Kidney (tissue), 14 donors: ENCODE measurements around the gene SNX10. TPM values are rescaled to one million over a fixed set of nuclear protein-coding genes. Genes with fewer than 3 reads are reported as not detected.

ENCODE experiments used
- DNase-seq, 5 donors: peaks; one replicate each; pipeline ENCODE4 v3.0.0-alpha.2; 2013 to 2020
- FAIRE-seq: peaks from 2 replicates; lab custom pipeline; 2012; peaks lifted over from hg19 to GRCh38; lab: Jason Lieb, UNC
- H3K27ac ChIP-seq, 2 donors: one replicate each; pipeline ENCODE4 v1.7.0; 2013; ENCODE audit warnings: low read depth in 2 of 2, low read length in 2 of 2, inconsistent platforms in 1 of 2
- H3K27me3 ChIP-seq: one replicate; pipeline ENCODE4 v1.7.1; 2013; ENCODE audit warnings: low read length, inconsistent platforms; ENCODE audit not compliant: control insufficient read depth, insufficient read depth
- H3K36me3 ChIP-seq, 3 donors: one replicate each; pipeline versions ENCODE4 v1.7.0 to v1.7.1; 2013; ENCODE audit warnings: low read length in 3 of 3, control low read depth in 1 of 3, inconsistent platforms in 1 of 3; ENCODE audit not compliant: insufficient read depth in 3 of 3, control insufficient read depth in 2 of 3
- H3K4me1 ChIP-seq, 3 donors: one replicate each; pipeline versions ENCODE4 v1.7.0 to v1.7.1; 2013; ENCODE audit warnings: low read length in 3 of 3, inconsistent platforms in 1 of 3, low read depth in 1 of 3; ENCODE audit not compliant: control insufficient read depth in 2 of 3, insufficient read depth in 2 of 3
- H3K4me3 ChIP-seq, 3 donors: one replicate each; pipeline versions ENCODE4 v1.7.0 to v1.8.1; 2013; ENCODE audit warnings: low read length in 3 of 3, control low read depth in 1 of 3, inconsistent platforms in 1 of 3
- H3K9ac ChIP-seq, 3 donors: one replicate each; pipeline versions ENCODE4 v1.7.0 to v1.7.1; 2013; ENCODE audit warnings: low read length in 3 of 3, control low read depth in 1 of 3, inconsistent platforms in 1 of 3
- H3K9me3 ChIP-seq, 3 donors: one replicate each; pipeline versions ENCODE4 v1.7.0 to v1.7.1; 2013; ENCODE audit warnings: low read length in 3 of 3, control low read depth in 1 of 3, inconsistent platforms in 1 of 3; ENCODE audit not compliant: control insufficient read depth in 2 of 3, insufficient read depth in 1 of 3
- CTCF ChIP-seq: IDR thresholded peaks from 3 replicates; pipeline ENCODE4 v1.5.1; 2012; ENCODE audit warnings: mild to moderate bottlenecking, moderate library complexity, borderline replicate concordance; ENCODE audit not compliant: insufficient read depth; ENCODE audit errors: extremely low read depth
- intact Hi-C: fragments of 100-400 bp; cut with DNase I; formaldehyde crosslinking; loops from one replicate; pipeline ENCODE4 v1.11.1; 2022
- polyA plus RNA-seq: library from polyadenylated mRNA; stranded (reverse); fragments of 350-450 nt; fragmentation: Illumina TruSeq; extraction: RNeasy Lipid Tissue Mini Kit (QIAGEN cat#74804); gene quantifications from one replicate; pipeline ENCODE4 v1.2.3, GENCODE V29; 2014; ENCODE audit warnings: low read depth, low replicate concordance; ENCODE audit not compliant: insufficient read depth
- total RNA-seq: library from RNA; stranded (reverse); fragmentation: NEBNext Ultra II Directional; extraction: Animal tissue kit (Norgen Biotek cat#: 25700); gene quantifications from one replicate; pipeline ENCODE4 v1.2.1, GENCODE V29; 2021
- donor health status: control.
- donor health status: control.
- donor health status: control.
- donor health status: control.
- donor health status: control.
- donor health status: DM: yes; HTN: yes; CAD: no.
- donor health status: Normal renal cell carcinoma (clear cell type).

The SNX10 gene
- total and polyA plus RNA-seq, 2 donors from 2014 or later, result 30.1 to 72.0 TPM

GRCh38 chr7:26375726-26376174 is 84.1 kb downstream of the SNX10 start:
- no peaks in the 10 kb centered on the region for H3K4me1 ChIP-seq
- H3K27me3 ChIP-seq, result peaks cover 10% of the 10 kb centered on the region
- H3K9me3 ChIP-seq, result no peaks in the 10 kb centered on the region
- no peak for TF ChIP-seq CTCF
- H3K36me3 ChIP-seq, result no peaks in the 10 kb centered on the region
- H3K9ac ChIP-seq, result peak overlapping the region in 2 of 3 donors; percentile 19 to 42
- peak overlapping the region; percentile 61 to 66 (median 62) for H3K4me3 ChIP-seq
- FAIRE-seq, result no peak
- intact Hi-C loops, result loop anchor here (10.0 kb wide), 2 partner anchors 289 to 779 kb away; partner anchors contain the start of genes HOXA3 and HOXA7
- H3K27ac ChIP-seq, result peak overlapping the region; percentile 5 to 56
- peak in 2 of 5 donors; percentile 74 to 84 for DNase-seq

DNA sequence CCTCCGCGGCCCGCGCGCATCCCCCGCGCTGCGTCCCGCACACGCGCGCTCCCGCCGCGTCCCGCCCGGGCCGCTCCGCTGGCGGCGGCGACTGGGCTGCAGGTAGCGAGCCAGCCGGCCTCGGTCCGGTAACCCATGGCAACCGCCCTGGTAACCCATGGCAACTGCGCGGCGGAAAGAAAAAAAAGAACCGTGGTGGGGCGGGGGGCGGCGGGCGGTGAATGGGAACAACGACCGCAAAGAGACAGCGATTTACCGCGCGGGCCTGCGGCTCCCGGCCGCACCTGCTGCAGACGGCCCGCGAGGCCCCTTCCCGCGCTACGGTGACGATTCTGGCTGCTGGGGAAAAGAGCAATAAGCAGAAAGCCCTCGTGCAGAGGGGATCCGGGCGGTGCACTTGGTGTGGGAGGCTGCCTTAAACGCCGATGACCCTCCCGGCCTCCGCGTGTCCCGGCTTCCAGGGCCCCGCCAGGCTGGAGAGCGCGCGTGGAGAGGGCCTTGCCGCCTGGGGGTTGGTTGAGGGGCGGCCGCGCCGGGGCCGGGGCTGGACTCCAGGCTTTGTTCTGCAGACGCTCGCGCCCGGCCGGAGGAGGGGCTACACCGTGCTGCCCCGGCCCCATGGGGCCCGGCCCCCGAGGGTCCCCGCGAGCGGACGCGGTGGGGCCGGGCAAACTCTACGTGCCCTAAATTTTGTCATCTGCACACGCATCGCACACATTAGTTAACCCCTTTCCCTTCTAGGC is 84.7 kb downstream of the SNX10 start:
- Histone ChIP-seq H3K9me3 (no peaks in the 10 kb centered on the region), H3K27me3 (peaks cover 10% of the 10 kb centered on the region), H3K4me3 (peak overlapping the region; percentile 61 to 66 (median 62)), H3K4me1 (no peaks in the 10 kb centered on the region), H3K36me3 (no peaks in the 10 kb centered on the region), H3K9ac (peak overlapping the region; percentile 19 to 59 (median 41)), H3K27ac (peak overlapping the region; percentile 79 to 89)
- intact Hi-C loops, result loop anchor here (10.0 kb wide), 2 partner anchors 288 to 778 kb away; partner anchors contain the start of genes HOXA3 and HOXA7
- FAIRE-seq (no peak), DNase-seq (peak; percentile 85 to 95 (median 92))
- TF ChIP-seq CTCF, result no peak

GRCh38 chr7:26378016-26378415 is 86.4 kb downstream of the SNX10 start:
- peaks cover 10% of the 10 kb centered on the region for H3K27me3 ChIP-seq

More at GRCh38 chr7:26378016-26378415, 86.4 kb downstream of the SNX10 start:
- no peaks in the 10 kb centered on the region for H3K36me3 ChIP-seq
- H3K9ac ChIP-seq, result no peak overlapping the region
- FAIRE-seq, result no peak
- H3K27ac ChIP-seq, result no peak overlapping the region
- no peaks in the 10 kb centered on the region for H3K4me1 ChIP-seq
- intact Hi-C loops, result loop anchor here (10.0 kb wide), 2 partner anchors 287 to 777 kb away; partner anchors contain the start of genes HOXA3 and HOXA7
- DNase-seq, result no peak
- H3K4me3 ChIP-seq, result no peak overlapping the region
- no peaks in the 10 kb centered on the region for H3K9me3 ChIP-seq
- no peak for TF ChIP-seq CTCF
